GM12891 (cell line): ENCODE measurements around the gene ABCG1.

Experiments used
- DNase-seq: peaks from one replicate; pipeline ENCODE4 v3.0.0; 2011; ENCODE audit warnings: low spot score; ENCODE audit not compliant: insufficient read length
- FAIRE-seq: peaks from 2 replicates; lab custom pipeline; 2011; peaks lifted over from hg19 to GRCh38; lab: Jason Lieb, UNC
- PAX5 ChIP-seq: IDR thresholded peaks from 2 replicates; pipeline ENCODE4 v1.6.1; 2011; ENCODE audit warnings: low read length, moderate library complexity, mild to moderate bottlenecking; ENCODE audit not compliant: insufficient read depth, severe bottlenecking
- POLR2A ChIP-seq: IDR thresholded peaks from 2 replicates; pipeline ENCODE4 v1.6.1; 2011; ENCODE audit warnings: low read depth, low read length, control low read depth
- POLR2AphosphoS5 ChIP-seq: IDR thresholded peaks from 2 replicates; pipeline ENCODE4 v1.6.1; 2011; ENCODE audit warnings: low read depth, low read length, control low read depth
- POU2F2 ChIP-seq: IDR thresholded peaks from 2 replicates; pipeline ENCODE4 v1.6.1; 2011; ENCODE audit warnings: low read depth, mild to moderate bottlenecking, control low read depth, low read length, moderate library complexity
- SPI1 ChIP-seq: IDR thresholded peaks from 2 replicates; pipeline ENCODE4 v1.6.1; 2011; ENCODE audit warnings: low read depth, low read length, control low read depth
- TAF1 ChIP-seq: IDR thresholded peaks from 2 replicates; pipeline ENCODE4 v1.6.1; 2011; ENCODE audit warnings: low read depth, low read length, control low read depth

ABCG1 gene

GRCh38 chr21:42256316-42256715, 37.4 kb downstream of the ABCG1 start:
- FAIRE-seq = no peak
- no peak for TF ChIP-seq PAX5
- TF ChIP-seq SPI1 = no peak
- no peak for TF ChIP-seq POLR2A
- TF ChIP-seq POLR2AphosphoS5 = no peak
- TF ChIP-seq POU2F2 = no peak
- TF ChIP-seq TAF1 = no peak
- no peak for DNase-seq

GRCh38 chr21:42257091-42257765, 38.3 kb downstream of the ABCG1 start:
- no peak for FAIRE-seq
- TF ChIP-seq POU2F2 (no peak), POLR2AphosphoS5 (no peak), PAX5 (no peak), TAF1 (no peak), SPI1 (no peak), POLR2A (no peak)
- DNase-seq = no peak

GRCh38 chr21:42258150-42258884, 39.4 kb downstream of the ABCG1 start:
- DNase-seq (peak; percentile 93), FAIRE-seq (peak; percentile 62)
- TF ChIP-seq PAX5 = no peak
- no peak for TF ChIP-seq POLR2A
- no peak for TF ChIP-seq TAF1
- TF ChIP-seq POLR2AphosphoS5 = no peak
- no peak for TF ChIP-seq POU2F2
- no peak for TF ChIP-seq SPI1

- peak; percentile 13 for FAIRE-seq
- DNase-seq = no peak
- no peak for TF ChIP-seq PAX5
- no peak for TF ChIP-seq SPI1
- no peak for TF ChIP-seq POLR2A
- no peak for TF ChIP-seq TAF1
- no peak for TF ChIP-seq POU2F2
Observed at GRCh38 chr21:42258885-42259407, 40.0 kb downstream of the ABCG1 start.

- no peak for TF ChIP-seq PAX5
- TF ChIP-seq POLR2AphosphoS5 = no peak
- no peak for TF ChIP-seq TAF1
- TF ChIP-seq SPI1 = no peak
- no peak for TF ChIP-seq POU2F2
- no peak for TF ChIP-seq POLR2A
- DNase-seq (no peak), FAIRE-seq (no peak)
Observed at GRCh38 chr21:42260121-42260520, 41.2 kb downstream of the ABCG1 start.

GRCh38 chr21:42261829-42262200, 42.9 kb downstream of the ABCG1 start:
- no peak for FAIRE-seq
- TF ChIP-seq POLR2AphosphoS5 (no peak), POU2F2 (no peak), SPI1 (no peak), POLR2A (no peak), PAX5 (no peak), TAF1 (no peak)
- no peak for DNase-seq

GRCh38 chr21:42262831-42263231, 43.9 kb downstream of the ABCG1 start:
- TF ChIP-seq POLR2AphosphoS5 = no peak
- TF ChIP-seq PAX5 = no peak
- no peak for TF ChIP-seq SPI1
- TF ChIP-seq TAF1 = no peak
- TF ChIP-seq POU2F2 = no peak
- TF ChIP-seq POLR2A = no peak
- DNase-seq = no peak
- no peak for FAIRE-seq

GRCh38 chr21:42263591-42264131, 44.7 kb downstream of the ABCG1 start:
- FAIRE-seq (no peak), DNase-seq (no peak)
- no peak for TF ChIP-seq TAF1

GRCh38 chr21:42264245-42265195, 45.6 kb downstream of the ABCG1 start:
- DNase-seq (no peak), FAIRE-seq (no peak)
- no peak for TF ChIP-seq TAF1
- no peak for TF ChIP-seq SPI1
- no peak for TF ChIP-seq POLR2AphosphoS5
- TF ChIP-seq POLR2A = no peak
- TF ChIP-seq POU2F2 = no peak
- TF ChIP-seq PAX5 = no peak
